GM23248 (cell line): ENCODE results near the gene ARID1B. TPM values are rescaled to one million over a fixed set of nuclear protein-coding genes. Genes with fewer than 3 reads are reported as not detected.

Source experiments
- DNase-seq: peaks from one replicate; pipeline ENCODE4 v3.0.0-alpha.2; 2015
- H2AFZ ChIP-seq: fragments of 200-600 bp; sonication (generic); 2 replicates; pipeline ENCODE4 v1.6.1; 2016; ENCODE audit warnings: antibody characterized with exemption
- H3F3A ChIP-seq: fragments of 200-600 bp; sonication (generic); 2 replicates; pipeline ENCODE4 v1.6.1; 2016; ENCODE audit warnings: mild to moderate bottlenecking, antibody characterized with exemption, mixed run types; ENCODE audit not compliant: insufficient read depth
- H3K27ac ChIP-seq: fragments of 200-600 bp; sonication (generic); 2 replicates; pipeline ENCODE4 v1.5.1; 2016; ENCODE audit warnings: mild to moderate bottlenecking
- H3K27me3 ChIP-seq: fragments of 200-600 bp; sonication (generic); replicated peaks from 2 replicates; pipeline ENCODE4 v1.6.1; 2016; ENCODE audit warnings: mild to moderate bottlenecking; ENCODE audit not compliant: insufficient read depth
- H3K36me3 ChIP-seq: fragments of 200-600 bp; sonication (generic); 2 replicates; pipeline ENCODE4 v1.6.1; 2016; ENCODE audit warnings: low read depth, mild to moderate bottlenecking
- H3K4me1 ChIP-seq: fragments of 200-600 bp; sonication (generic); 2 replicates; pipeline ENCODE4 v1.6.1; 2016; ENCODE audit warnings: mild to moderate bottlenecking; ENCODE audit not compliant: insufficient read depth
- H3K4me2 ChIP-seq: fragments of 200-600 bp; sonication (generic); one replicate; pipeline ENCODE4 v1.6.1; 2016; ENCODE audit warnings: mild to moderate bottlenecking; ENCODE audit not compliant: unreplicated experiment
- H3K4me3 ChIP-seq: fragments of 200-600 bp; sonication (generic); 2 replicates; pipeline ENCODE4 v1.5.1; 2016; ENCODE audit warnings: mild to moderate bottlenecking
- H3K79me2 ChIP-seq: fragments of 200-600 bp; sonication (generic); 2 replicates; pipeline ENCODE4 v1.6.1; 2016; ENCODE audit warnings: mild to moderate bottlenecking; ENCODE audit not compliant: insufficient read depth
- H3K9ac ChIP-seq: fragments of 200-600 bp; sonication (generic); 2 replicates; pipeline ENCODE4 v1.6.1; 2016; ENCODE audit warnings: mild to moderate bottlenecking
- H3K9me2 ChIP-seq: fragments of 200-600 bp; sonication (generic); 2 replicates; pipeline ENCODE4 v1.6.1; 2016; ENCODE audit warnings: mixed run types, mild to moderate bottlenecking, moderate library complexity; ENCODE audit not compliant: insufficient read depth
- H3K9me3 ChIP-seq: fragments of 200-600 bp; sonication (generic); one replicate; pipeline ENCODE4 v1.6.1; 2017; ENCODE audit warnings: low read depth
- H4K20me1 ChIP-seq: fragments of 200-600 bp; sonication (generic); 2 replicates; pipeline ENCODE4 v1.6.0; 2016; ENCODE audit not compliant: insufficient read depth
- EZH2 ChIP-seq: fragments of 200-600 bp; sonication (generic); IDR thresholded peaks from 2 replicates; pipeline ENCODE4 v1.6.1; 2018; ENCODE audit warnings: antibody characterized with exemption, mild to moderate bottlenecking; ENCODE audit not compliant: insufficient read depth, poor library complexity, severe bottlenecking
- EZH2phosphoT487 ChIP-seq: fragments of 200-600 bp; sonication (generic); IDR thresholded peaks from 2 replicates; pipeline ENCODE4 v1.6.1; 2018; ENCODE audit warnings: antibody characterized with exemption, moderate library complexity, mild to moderate bottlenecking, low read depth; ENCODE audit not compliant: insufficient read depth
- WGBS, 2 experiments: methylation state at CpG; one replicate each; pipeline ENCODE4 v1.1.6; 2015 to 2017; ENCODE audit warnings: low lambda C conversion rate in 2 of 2, low coverage in 1 of 2; ENCODE audit errors: missing lambda C conversion rate in 2 of 2; 5-methylcytosine and 5-hydroxymethylcytosine counted together
- in situ Hi-C: fragments of 300-500 bp; cut with MboI; formaldehyde crosslinking; loops from 2 replicates; pipeline ENCODE4 v1.15.0; 2020
- polyA plus RNA-seq: library from polyadenylated mRNA; unstranded; fragments of >200 nt; fragmentation: Nextera tagmentation; extraction: Ambion mirVana; gene quantifications from 2 replicates; pipeline ENCODE4 v1.2.1, GENCODE V29; 2016
- total RNA-seq: library from RNA; depleted of rRNA; stranded (reverse); fragments of >200 nt; shearing (Covaris generic); gene quantifications from 2 replicates; pipeline ENCODE4 v1.2.3, GENCODE V29; 2014

The ARID1B gene
- total and polyA plus RNA-seq, 2 experiments from 2014 or later, result 19.3 to 21.2 TPM

- Histone ChIP-seq H3K4me1 (no peaks in the 10 kb centered on the region), H3K4me3 (no peak overlapping the region), H3K27ac (no peak overlapping the region), H3K9ac (no peak overlapping the region), H3F3A (no peaks in the 10 kb centered on the region; the same call in 1 of the 2 replicates), H3K79me2 (peaks cover 98% of the 10 kb centered on the region), H3K36me3 (peaks cover 8% of the 10 kb centered on the region; the same call in 1 of the 2 replicates), H3K4me2 (no peak overlapping the region), H2AFZ (no peak overlapping the region), H3K9me2 (no peaks in the 10 kb centered on the region), H3K27me3 (no peaks in the 10 kb centered on the region), H3K9me3 (no peaks in the 10 kb centered on the region), H4K20me1 (peaks cover 4% of the 10 kb centered on the region; the same call in 1 of the 2 replicates)
- in situ Hi-C loops, result no loop called here
- DNase-seq, result no peak
- 57 to 63% methylated on average over 7 of the region's 7 CpGs for WGBS, 2 experiments
- TF ChIP-seq EZH2 (no peak), EZH2phosphoT487 (no peak)
Measured at GRCh38 chr6:156933201-156934068, 156.3 kb downstream of the ARID1B start.

GRCh38 chr6:156934069-156934460, 156.9 kb downstream of the ARID1B start:
- 19% methylated on average over 2 of the region's 2 CpGs for WGBS, 2 experiments
- no peaks in the 10 kb centered on the region for H3K27me3 ChIP-seq
- in situ Hi-C loops, result no loop called here

GRCh38 chr6:156935000-156935399, 157.8 kb downstream of the ARID1B start:
- Histone ChIP-seq H3K9me3 (no peaks in the 10 kb centered on the region), H2AFZ (no peak overlapping the region), H3K27me3 (no peaks in the 10 kb centered on the region), H3K9ac (no peak overlapping the region), H3K4me3 (no peak overlapping the region), H4K20me1 (peaks cover 9% of the 10 kb centered on the region; the same call in 1 of the 2 replicates), H3K27ac (no peak overlapping the region), H3K4me2 (no peak overlapping the region), H3K79me2 (peaks cover 98% of the 10 kb centered on the region), H3K36me3 (peaks cover 8% of the 10 kb centered on the region; the same call in 1 of the 2 replicates), H3K9me2 (no peaks in the 10 kb centered on the region), H3F3A (no peaks in the 10 kb centered on the region; the same call in 1 of the 2 replicates), H3K4me1 (no peaks in the 10 kb centered on the region)
- in situ Hi-C loops, result no loop called here
- no peak for TF ChIP-seq EZH2phosphoT487
- no peak for TF ChIP-seq EZH2
- 94 to 95% methylated on average over 5 of the region's 5 CpGs for WGBS, 2 experiments
- no peak for DNase-seq

More at GRCh38 chr6:156934069-156934460, 156.9 kb downstream of the ARID1B start:
- Histone ChIP-seq H3K36me3 (peaks cover 8% of the 10 kb centered on the region; the same call in 1 of the 2 replicates), H2AFZ (no peak overlapping the region), H3K27ac (no peak overlapping the region), H3K79me2 (peaks cover 98% of the 10 kb centered on the region), H3K9me2 (no peaks in the 10 kb centered on the region), H3K9me3 (no peaks in the 10 kb centered on the region), H4K20me1 (peaks cover 9% of the 10 kb centered on the region; the same call in 1 of the 2 replicates), H3K4me1 (no peaks in the 10 kb centered on the region), H3K4me2 (no peak overlapping the region), H3K4me3 (no peak overlapping the region), H3K9ac (no peak overlapping the region), H3F3A (no peaks in the 10 kb centered on the region; the same call in 1 of the 2 replicates)
- no peak for DNase-seq
- TF ChIP-seq EZH2 (no peak), EZH2phosphoT487 (no peak)

- in situ Hi-C loops, result no loop called here
- peaks cover 98% of the 10 kb centered on the region for H3K79me2 ChIP-seq
- WGBS, 2 experiments, result 77 to 95% methylated on average over 1 of the region's 1 CpG
Measured at GRCh38 chr6:156938143-156938542, 161.0 kb downstream of the ARID1B start.

More at GRCh38 chr6:156938143-156938542, 161.0 kb downstream of the ARID1B start:
- no peaks in the 10 kb centered on the region for H3K9me3 ChIP-seq
- H2AFZ ChIP-seq, result no peak overlapping the region
- TF ChIP-seq EZH2 (no peak), EZH2phosphoT487 (no peak)
- peaks cover 8% of the 10 kb centered on the region; the same call in 1 of the 2 replicates for H3K36me3 ChIP-seq
- no peak for DNase-seq
- H3K4me1 ChIP-seq, result peaks cover 15% of the 10 kb centered on the region
- no peak overlapping the region for H3K4me3 ChIP-seq
- H3F3A ChIP-seq, result peaks cover 6% of the 10 kb centered on the region; the same call in 1 of the 2 replicates
- peaks cover 12% of the 10 kb centered on the region; the same call in 1 of the 2 replicates for H4K20me1 ChIP-seq
- no peaks in the 10 kb centered on the region for H3K27me3 ChIP-seq
- no peak overlapping the region for H3K4me2 ChIP-seq
- H3K9me2 ChIP-seq, result no peaks in the 10 kb centered on the region
- H3K9ac ChIP-seq, result no peak overlapping the region
- H3K27ac ChIP-seq, result no peak overlapping the region
